ENCODE measurements around the gene CSNK1G1.

Gene CSNK1G1

DNA sequence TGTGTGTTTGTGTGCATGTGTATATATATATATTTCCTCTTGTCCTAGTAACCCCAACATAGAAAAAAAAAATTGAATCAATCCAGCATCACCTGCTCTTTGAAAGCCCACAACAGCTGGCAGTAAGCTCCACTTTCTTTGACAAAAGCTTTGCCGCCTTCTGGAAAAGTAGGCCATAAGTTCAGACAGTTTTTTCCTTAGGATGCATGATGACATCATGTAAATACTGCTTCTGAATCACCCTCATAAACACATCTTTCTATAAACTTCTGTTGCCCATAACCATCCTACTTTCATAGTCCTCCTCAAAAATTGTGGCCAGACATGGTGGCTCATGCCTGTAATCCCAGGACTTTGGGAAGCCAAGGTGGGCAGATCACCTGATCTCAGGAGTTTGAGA is 67.4 kb downstream of the CSNK1G1 start:
- DNase-seq (ENCODE audit: low read depth), result peak; percentile 62
- no peak overlapping the region for H3K4me3 ChIP-seq (ENCODE audit: control insufficient read depth, low read depth, low read length)
- TF ChIP-seq, protein P1, sequence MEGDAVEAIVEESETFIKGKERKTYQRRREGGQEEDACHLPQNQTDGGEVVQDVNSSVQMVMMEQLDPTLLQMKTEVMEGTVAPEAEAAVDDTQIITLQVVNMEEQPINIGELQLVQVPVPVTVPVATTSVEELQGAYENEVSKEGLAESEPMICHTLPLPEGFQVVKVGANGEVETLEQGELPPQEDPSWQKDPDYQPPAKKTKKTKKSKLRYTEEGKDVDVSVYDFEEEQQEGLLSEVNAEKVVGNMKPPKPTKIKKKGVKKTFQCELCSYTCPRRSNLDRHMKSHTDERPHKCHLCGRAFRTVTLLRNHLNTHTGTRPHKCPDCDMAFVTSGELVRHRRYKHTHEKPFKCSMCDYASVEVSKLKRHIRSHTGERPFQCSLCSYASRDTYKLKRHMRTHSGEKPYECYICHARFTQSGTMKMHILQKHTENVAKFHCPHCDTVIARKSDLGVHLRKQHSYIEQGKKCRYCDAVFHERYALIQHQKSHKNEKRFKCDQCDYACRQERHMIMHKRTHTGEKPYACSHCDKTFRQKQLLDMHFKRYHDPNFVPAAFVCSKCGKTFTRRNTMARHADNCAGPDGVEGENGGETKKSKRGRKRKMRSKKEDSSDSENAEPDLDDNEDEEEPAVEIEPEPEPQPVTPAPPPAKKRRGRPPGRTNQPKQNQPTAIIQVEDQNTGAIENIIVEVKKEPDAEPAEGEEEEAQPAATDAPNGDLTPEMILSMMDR (conservative IDR thresholded peaks at IDR 0.05; ENCODE audit: control insufficient read depth, insufficient read depth, low read depth, low read length), result no peak

DNA sequence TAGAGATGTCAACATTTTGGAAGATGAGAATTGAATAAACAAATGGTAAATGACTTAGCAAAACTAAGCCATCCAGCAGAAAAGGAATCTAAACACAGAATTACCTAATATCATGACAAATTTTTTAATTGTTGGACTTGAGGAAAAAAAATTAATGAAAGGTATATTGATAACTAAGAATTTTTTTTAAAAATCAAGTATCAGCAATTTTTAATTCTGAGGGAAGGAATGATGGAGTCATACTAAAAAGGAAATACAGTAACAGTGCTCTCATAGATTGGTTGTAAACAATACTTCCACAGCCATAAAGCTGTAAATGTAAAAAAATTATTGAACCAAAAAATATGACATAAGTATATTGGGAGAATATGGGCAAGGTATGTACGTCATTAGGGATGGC is 68.0 kb downstream of the CSNK1G1 start:
- H3K4me3 ChIP-seq (ENCODE audit: control insufficient read depth, low read depth, low read length), result no peak overlapping the region
- no peak for DNase-seq (ENCODE audit: low read depth)
- TF ChIP-seq, protein P1 (conservative IDR thresholded peaks at IDR 0.05; ENCODE audit: control insufficient read depth, insufficient read depth, low read depth, low read length), result no peak

DNA sequence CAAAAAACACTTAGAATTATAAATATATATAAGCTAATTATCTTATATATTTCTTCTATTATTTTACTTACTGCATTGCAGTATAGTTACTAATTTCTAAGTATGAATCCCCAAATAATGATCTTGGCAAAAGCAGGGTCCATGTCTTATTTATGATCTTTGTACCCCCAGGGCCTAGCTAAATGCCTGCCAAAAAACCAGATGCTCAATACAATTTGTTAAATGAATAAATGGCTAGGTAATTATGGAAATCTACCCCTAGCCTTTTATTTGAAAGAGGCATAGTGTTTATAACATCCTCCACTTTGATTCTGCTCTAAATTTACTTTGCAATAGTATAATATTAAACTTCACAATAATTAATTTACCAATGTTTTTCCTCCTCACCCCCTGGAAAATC is 69.5 kb downstream of the CSNK1G1 start:
- TF ChIP-seq, protein P1 (conservative IDR thresholded peaks at IDR 0.05; ENCODE audit: control insufficient read depth, insufficient read depth, low read depth, low read length), result no peak
- DNase-seq (ENCODE audit: low read depth), result no peak
- H3K4me3 ChIP-seq (ENCODE audit: control insufficient read depth, low read depth, low read length), result no peak overlapping the region

DNA sequence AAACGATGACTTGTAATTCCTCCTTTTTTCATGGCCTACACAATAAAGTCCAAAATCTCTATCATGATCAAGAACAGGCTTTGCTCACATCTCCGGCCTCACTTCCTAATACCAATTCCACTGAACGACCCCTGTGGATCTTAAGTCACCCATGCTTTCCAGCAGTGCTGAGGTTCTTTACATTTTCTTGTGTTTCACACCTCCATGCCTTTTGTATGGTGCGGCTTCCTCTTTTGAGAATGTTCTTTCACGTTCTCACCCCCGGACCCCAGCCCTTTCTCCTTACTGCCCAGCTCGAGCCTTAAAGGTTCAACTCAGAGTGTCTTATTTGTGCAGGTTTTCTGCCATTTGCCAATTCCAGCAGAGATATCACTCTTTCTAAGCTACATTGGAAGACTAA is 70.1 kb downstream of the CSNK1G1 start:
- TF ChIP-seq, protein P1 (conservative IDR thresholded peaks at IDR 0.05; ENCODE audit: control insufficient read depth, insufficient read depth, low read depth, low read length), result no peak
- H3K4me3 ChIP-seq (ENCODE audit: control insufficient read depth, low read depth, low read length), result no peak overlapping the region
- DNase-seq (ENCODE audit: low read depth), result no peak

GRCh38 chr15:64285150-64285549 is 70.8 kb downstream of the CSNK1G1 start:
- no peak for DNase-seq (ENCODE audit: low read depth)
- no peak overlapping the region for H3K4me3 ChIP-seq (ENCODE audit: control insufficient read depth, low read depth, low read length)
- TF ChIP-seq, protein P1 (conservative IDR thresholded peaks at IDR 0.05; ENCODE audit: control insufficient read depth, insufficient read depth, low read depth, low read length), result no peak

- TF ChIP-seq, protein P1 (conservative IDR thresholded peaks at IDR 0.05; ENCODE audit: control insufficient read depth, insufficient read depth, low read depth, low read length), result no peak
- H3K4me3 ChIP-seq (ENCODE audit: control insufficient read depth, low read depth, low read length), result no peak overlapping the region
- DNase-seq (ENCODE audit: low read depth), result peak; percentile 75
Observed at GRCh38 chr15:64284042-64284441, 71.9 kb downstream of the CSNK1G1 start.

- TF ChIP-seq, protein P1 (conservative IDR thresholded peaks at IDR 0.05; ENCODE audit: control insufficient read depth, insufficient read depth, low read depth, low read length), result no peak
- no peak for DNase-seq (ENCODE audit: low read depth)
- no peak overlapping the region for H3K4me3 ChIP-seq (ENCODE audit: control insufficient read depth, low read depth, low read length)
Observed at GRCh38 chr15:64282701-64283100, 73.3 kb downstream of the CSNK1G1 start.
